ENCODE data around the gene SF1.

The SF1 gene

GRCh38 chr11:64715756-64716472, 62.4 kb downstream of the SF1 start:
- Histone ChIP-seq H3K9ac (ENCODE audit: low read depth, low read length, poor library complexity) (no peak overlapping the region), H2AK5ac (ENCODE audit: low read depth, low read length) (peak overlapping the region; percentile 38)
- no peak for DNase-seq (ENCODE audit: low spot score)

GRCh38 chr11:64715110-64715509, 63.2 kb downstream of the SF1 start:
- no peaks in the 10 kb centered on the region for H3K36me3 ChIP-seq (replicated peaks in 1 of 2; ENCODE audit: control insufficient read depth in 2 of 2, insufficient read depth in 2 of 2, low read length in 2 of 2)
- H2AK5ac ChIP-seq (ENCODE audit: low read depth, low read length), result no peak overlapping the region
- H3K27me3 ChIP-seq (ENCODE audit: control insufficient read depth in 3 of 3, insufficient read depth in 3 of 3, low read depth in 1 of 3, low read length in 3 of 3), result peaks cover 19 to 57% (median 19%) of the 10 kb centered on the region in 3 experiments
- H3K14ac ChIP-seq (ENCODE audit: low read length), result no peak overlapping the region
- no peak overlapping the region for H3K18ac ChIP-seq (ENCODE audit: low read length)
- H3K4me1 ChIP-seq (ENCODE audit: control insufficient read depth in 2 of 2, insufficient read depth in 1 of 2, low read depth in 1 of 2, low read length in 2 of 2), result peaks cover 21 to 31% of the 10 kb centered on the region in 2 donors
- no peak overlapping the region for H2BK15ac ChIP-seq (ENCODE audit: low read length)
- no peak overlapping the region for H2BK120ac ChIP-seq (ENCODE audit: low read depth, low read length)
- H4K8ac ChIP-seq (ENCODE audit: low read depth, low read length), result no peak overlapping the region
- H2BK12ac ChIP-seq (ENCODE audit: low read length), result no peak overlapping the region
- no peak overlapping the region for H2BK5ac ChIP-seq (ENCODE audit: low read length)
- no peak overlapping the region for H3K23ac ChIP-seq (ENCODE audit: low read depth, low read length, poor library complexity)
- no CpG with 5 or more reads among the region's 5 CpGs for WGBS, 2 donors (ENCODE audit: extremely low coverage in 2 of 2, insufficient read length in 2 of 2, insufficient replicate concordance in 1 of 2)
- no peak overlapping the region for H3K27ac ChIP-seq (replicated peaks; ENCODE audit: low read length)
- H4K91ac ChIP-seq (ENCODE audit: low read depth, low read length, poor library complexity), result no peak overlapping the region
- H3K9ac ChIP-seq (ENCODE audit: low read depth, low read length, poor library complexity), result no peak overlapping the region
- H3K4me2 ChIP-seq (ENCODE audit: insufficient read depth, low read length, poor library complexity, severe bottlenecking), result no peak overlapping the region
- no peak overlapping the region for H2AFZ ChIP-seq (ENCODE audit: low read length)
- H3K4me3 ChIP-seq (ENCODE audit: low read length in 2 of 2), result no peak overlapping the region
- no peak overlapping the region for H3K4ac ChIP-seq (ENCODE audit: low read length)
- DNase-seq (ENCODE audit: low spot score), result no peak
- peaks cover 0 to 2% of the 10 kb centered on the region in 2 donors for H3K9me3 ChIP-seq (replicated peaks in 1 of 2; ENCODE audit: control insufficient read depth in 2 of 2, insufficient read depth in 1 of 2, low read depth in 1 of 2, low read length in 2 of 2)
- H3K79me1 ChIP-seq (ENCODE audit: low read depth, low read length), result no peaks in the 10 kb centered on the region

More at GRCh38 chr11:64715756-64716472, 62.4 kb downstream of the SF1 start:
- Histone ChIP-seq H3K27ac (replicated peaks; ENCODE audit: low read length) (no peak overlapping the region), H3K79me1 (ENCODE audit: low read depth, low read length) (no peaks in the 10 kb centered on the region), H3K4me2 (ENCODE audit: insufficient read depth, low read length, poor library complexity, severe bottlenecking) (no peak overlapping the region), H3K4me3 (ENCODE audit: low read length in 2 of 2) (no peak overlapping the region), H3K18ac (ENCODE audit: low read length) (no peak overlapping the region), H2BK12ac (ENCODE audit: low read length) (no peak overlapping the region), H2BK5ac (ENCODE audit: low read length) (no peak overlapping the region), H3K9me3 (replicated peaks in 1 of 2; ENCODE audit: control insufficient read depth in 2 of 2, insufficient read depth in 1 of 2, low read depth in 1 of 2, low read length in 2 of 2) (peaks cover 0 to 2% of the 10 kb centered on the region in 2 donors), H3K36me3 (replicated peaks in 1 of 2; ENCODE audit: control insufficient read depth in 2 of 2, insufficient read depth in 2 of 2, low read length in 2 of 2) (no peaks in the 10 kb centered on the region), H2BK15ac (ENCODE audit: low read length) (no peak overlapping the region), H3K23ac (ENCODE audit: low read depth, low read length, poor library complexity) (no peak overlapping the region), H2BK120ac (ENCODE audit: low read depth, low read length) (no peak overlapping the region), H3K14ac (ENCODE audit: low read length) (no peak overlapping the region), H3K4ac (ENCODE audit: low read length) (no peak overlapping the region), H2AFZ (ENCODE audit: low read length) (peak overlapping the region; percentile 31), H4K91ac (ENCODE audit: low read depth, low read length, poor library complexity) (no peak overlapping the region), H4K8ac (ENCODE audit: low read depth, low read length) (no peak overlapping the region), H3K27me3 (ENCODE audit: control insufficient read depth in 3 of 3, insufficient read depth in 3 of 3, low read depth in 1 of 3, low read length in 3 of 3) (peaks cover 19 to 50% (median 19%) of the 10 kb centered on the region in 3 experiments), H3K4me1 (ENCODE audit: control insufficient read depth in 2 of 2, insufficient read depth in 1 of 2, low read depth in 1 of 2, low read length in 2 of 2) (peaks cover 16 to 23% of the 10 kb centered on the region in 2 donors)
- WGBS, 2 donors (ENCODE audit: extremely low coverage in 2 of 2, insufficient read length in 2 of 2, insufficient replicate concordance in 1 of 2), result no CpG with 5 or more reads among the region's 13 CpGs

- no peak for DNase-seq (ENCODE audit: low spot score)
- Histone ChIP-seq H3K4ac (ENCODE audit: low read length) (no peak overlapping the region), H2AK5ac (ENCODE audit: low read depth, low read length) (no peak overlapping the region)
Observed at GRCh38 chr11:64714666-64715065, 63.7 kb downstream of the SF1 start.

More at GRCh38 chr11:64714666-64715065, 63.7 kb downstream of the SF1 start:
- no peak overlapping the region for H2BK120ac ChIP-seq (ENCODE audit: low read depth, low read length)
- H3K4me3 ChIP-seq (ENCODE audit: low read length in 2 of 2), result no peak overlapping the region
- no peak overlapping the region for H4K91ac ChIP-seq (ENCODE audit: low read depth, low read length, poor library complexity)
- peaks cover 21 to 31% of the 10 kb centered on the region in 2 donors for H3K4me1 ChIP-seq (ENCODE audit: control insufficient read depth in 2 of 2, insufficient read depth in 1 of 2, low read depth in 1 of 2, low read length in 2 of 2)
- no peak overlapping the region for H2BK5ac ChIP-seq (ENCODE audit: low read length)
- no peaks in the 10 kb centered on the region for H3K79me1 ChIP-seq (ENCODE audit: low read depth, low read length)
- no peak overlapping the region for H4K8ac ChIP-seq (ENCODE audit: low read depth, low read length)
- peak overlapping the region; percentile 22 for H3K9ac ChIP-seq (ENCODE audit: low read depth, low read length, poor library complexity)
- peaks cover 19 to 58% (median 19%) of the 10 kb centered on the region in 3 experiments for H3K27me3 ChIP-seq (ENCODE audit: control insufficient read depth in 3 of 3, insufficient read depth in 3 of 3, low read depth in 1 of 3, low read length in 3 of 3)
- H3K14ac ChIP-seq (ENCODE audit: low read length), result no peak overlapping the region
- no peak overlapping the region for H3K4me2 ChIP-seq (ENCODE audit: insufficient read depth, low read length, poor library complexity, severe bottlenecking)
- no peak overlapping the region for H2BK15ac ChIP-seq (ENCODE audit: low read length)
- no peak overlapping the region for H2AFZ ChIP-seq (ENCODE audit: low read length)
- WGBS, 2 donors (ENCODE audit: extremely low coverage in 2 of 2, insufficient read length in 2 of 2, insufficient replicate concordance in 1 of 2), result no CpG with 5 or more reads among the region's 5 CpGs
- H3K27ac ChIP-seq (replicated peaks; ENCODE audit: low read length), result no peak overlapping the region
- H3K9me3 ChIP-seq (replicated peaks in 1 of 2; ENCODE audit: control insufficient read depth in 2 of 2, insufficient read depth in 1 of 2, low read depth in 1 of 2, low read length in 2 of 2), result peaks cover 0 to 2% of the 10 kb centered on the region in 2 donors
- no peaks in the 10 kb centered on the region for H3K36me3 ChIP-seq (replicated peaks in 1 of 2; ENCODE audit: control insufficient read depth in 2 of 2, insufficient read depth in 2 of 2, low read length in 2 of 2)
- H3K18ac ChIP-seq (ENCODE audit: low read length), result no peak overlapping the region
- H2BK12ac ChIP-seq (ENCODE audit: low read length), result no peak overlapping the region
- no peak overlapping the region for H3K23ac ChIP-seq (ENCODE audit: low read depth, low read length, poor library complexity)
